ENCODE results near the gene OR10K1. TPM values are rescaled to one million over a fixed set of nuclear protein-coding genes. Genes with fewer than 3 reads are reported as not detected.

Gene OR10K1
- total RNA-seq, 1 donor from 2014 or later, result not detected

GRCh38 chr1:158493054-158493453 is 31.4 kb downstream of the OR10K1 start:
- no peaks in the 10 kb centered on the region for H3K27me3 ChIP-seq
- no peak for DNase-seq (ENCODE audit: extremely low spot score in 2 of 2)
- H3K27ac ChIP-seq, result no peak overlapping the region
- no peak overlapping the region for H3K4me3 ChIP-seq
- H3K36me3 ChIP-seq, result no peaks in the 10 kb centered on the region
- TF ChIP-seq CTCF (IDR thresholded peaks at IDR 0.05) (no peak), POLR2AphosphoS5 (IDR thresholded peaks at IDR 0.05; ENCODE audit: insufficient read depth in 1 of 2, low read depth in 1 of 2) (no peak)
- intact Hi-C loops (cut with DNase I), result no loop called here
- H3K4me1 ChIP-seq, result no peaks in the 10 kb centered on the region
- H3K9me3 ChIP-seq, result no peaks in the 10 kb centered on the region

GRCh38 chr1:158494796-158495195 is 33.2 kb downstream of the OR10K1 start:
- no peaks in the 10 kb centered on the region for H3K36me3 ChIP-seq
- intact Hi-C loops (cut with DNase I), result no loop called here
- no peak overlapping the region for H3K27ac ChIP-seq
- no peaks in the 10 kb centered on the region for H3K27me3 ChIP-seq
- H3K4me1 ChIP-seq, result no peaks in the 10 kb centered on the region
- no peak for DNase-seq (ENCODE audit: extremely low spot score in 2 of 2)
- no peak overlapping the region for H3K4me3 ChIP-seq
- no peak for TF ChIP-seq POLR2A (IDR thresholded peaks at IDR 0.05)
- TF ChIP-seq POLR2AphosphoS5 (IDR thresholded peaks at IDR 0.05; ENCODE audit: insufficient read depth in 1 of 2, low read depth in 1 of 2), result no peak
- no peak for TF ChIP-seq CTCF (IDR thresholded peaks at IDR 0.05)
- no peaks in the 10 kb centered on the region for H3K9me3 ChIP-seq

- Histone ChIP-seq H3K36me3 (no peaks in the 10 kb centered on the region), H3K27ac (no peak overlapping the region), H3K9me3 (no peaks in the 10 kb centered on the region), H3K4me1 (no peaks in the 10 kb centered on the region), H3K27me3 (no peaks in the 10 kb centered on the region), H3K4me3 (no peak overlapping the region)
- DNase-seq (ENCODE audit: extremely low spot score in 2 of 2), result no peak
- intact Hi-C loops (cut with DNase I), result no loop called here
- no peak for TF ChIP-seq CTCF (IDR thresholded peaks at IDR 0.05)
- no peak for TF ChIP-seq POLR2AphosphoS5 (IDR thresholded peaks at IDR 0.05; ENCODE audit: insufficient read depth in 1 of 2, low read depth in 1 of 2)
- TF ChIP-seq POLR2A (IDR thresholded peaks at IDR 0.05), result no peak
These were observed 34.7 kb downstream of the OR10K1 start for GRCh38 chr1:158496374-158496773.

- Histone ChIP-seq H3K4me1 (no peaks in the 10 kb centered on the region), H3K27me3 (no peaks in the 10 kb centered on the region), H3K27ac (no peak overlapping the region), H3K9me3 (no peaks in the 10 kb centered on the region), H3K36me3 (no peaks in the 10 kb centered on the region), H3K4me3 (no peak overlapping the region)
- TF ChIP-seq POLR2A (IDR thresholded peaks at IDR 0.05) (no peak), CTCF (IDR thresholded peaks at IDR 0.05) (no peak), POLR2AphosphoS5 (IDR thresholded peaks at IDR 0.05; ENCODE audit: insufficient read depth in 1 of 2, low read depth in 1 of 2) (no peak)
- intact Hi-C loops (cut with DNase I), result no loop called here
- DNase-seq (ENCODE audit: extremely low spot score in 2 of 2), result no peak
These were observed 44.8 kb downstream of the OR10K1 start for GRCh38 chr1:158506369-158506987.

- Histone ChIP-seq H3K9me3 (no peaks in the 10 kb centered on the region), H3K27ac (no peak overlapping the region), H3K4me3 (no peak overlapping the region), H3K4me1 (no peaks in the 10 kb centered on the region), H3K36me3 (no peaks in the 10 kb centered on the region), H3K27me3 (no peaks in the 10 kb centered on the region)
- DNase-seq (ENCODE audit: extremely low spot score in 2 of 2), result no peak
- TF ChIP-seq CTCF (IDR thresholded peaks at IDR 0.05) (no peak), POLR2A (IDR thresholded peaks at IDR 0.05) (no peak), POLR2AphosphoS5 (IDR thresholded peaks at IDR 0.05; ENCODE audit: insufficient read depth in 1 of 2, low read depth in 1 of 2) (no peak)
- intact Hi-C loops (cut with DNase I), result no loop called here
These were observed 45.9 kb downstream of the OR10K1 start for GRCh38 chr1:158507511-158507910.
